Stimulated activated naive CD8-positive, alpha-beta T cell treated with anti-CD3 and anti-CD28 coated beads, Interleukin-15, Interleukin-2, amounts not matched to agents 100 ng/mL and 50 ng/mL, for 24 hours (primary cell): ENCODE data around the gene PLXNA1.

Experiments used
- H3K27ac Mint-ChIP-seq: one replicate; pipeline ENCODE4 v1.8.0; 2021; ENCODE audit warnings: mild to moderate bottlenecking, mixed read lengths
- H3K27me3 Mint-ChIP-seq: one replicate; pipeline ENCODE4 v1.8.0; 2021; ENCODE audit warnings: mixed read lengths
- H3K36me3 Mint-ChIP-seq: one replicate; pipeline ENCODE4 v1.8.0; 2021; ENCODE audit warnings: low read depth, mixed read lengths
- H3K4me1 Mint-ChIP-seq: one replicate; pipeline ENCODE4 v1.8.0; 2021; ENCODE audit warnings: low read depth, mixed read lengths
- H3K4me3 Mint-ChIP-seq: one replicate; pipeline ENCODE4 v1.8.0; 2021; ENCODE audit warnings: mild to moderate bottlenecking, mixed read lengths
- H3K9me3 Mint-ChIP-seq: one replicate; pipeline ENCODE4 v1.8.0; 2021; ENCODE audit warnings: mixed read lengths

Gene PLXNA1

DNA sequence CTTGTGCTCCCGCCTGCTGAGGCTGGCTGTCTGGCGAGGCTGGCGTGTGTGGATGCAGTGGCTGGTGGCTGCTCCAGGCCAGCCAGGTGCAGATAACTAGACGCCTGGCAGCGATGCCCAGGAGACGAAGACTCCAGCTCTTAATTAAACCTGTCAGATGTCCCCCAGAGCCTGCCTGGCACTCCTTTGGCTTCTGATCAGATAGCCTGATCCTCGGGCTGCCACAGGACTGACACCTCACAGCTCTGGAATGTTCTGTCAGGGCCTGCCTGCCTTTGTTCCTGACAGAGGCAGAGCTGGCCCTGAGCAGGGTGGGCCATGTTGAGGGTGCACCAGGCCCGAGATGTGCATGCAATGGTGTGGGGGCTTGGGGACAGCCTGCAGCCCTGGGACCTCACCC, 36.5 kb downstream of the PLXNA1 start:
- no peaks in the 10 kb centered on the region for H3K9me3 Mint-ChIP-seq
- H3K27me3 Mint-ChIP-seq: no peaks in the 10 kb centered on the region
- no peak overlapping the region for H3K4me3 Mint-ChIP-seq
- H3K36me3 Mint-ChIP-seq: peaks cover 9% of the 10 kb centered on the region
- H3K4me1 Mint-ChIP-seq: no peaks in the 10 kb centered on the region
- H3K27ac Mint-ChIP-seq: no peak overlapping the region

- no peaks in the 10 kb centered on the region for H3K27me3 Mint-ChIP-seq
- no peaks in the 10 kb centered on the region for H3K9me3 Mint-ChIP-seq
- no peak overlapping the region for H3K4me3 Mint-ChIP-seq
- no peaks in the 10 kb centered on the region for H3K4me1 Mint-ChIP-seq
- no peak overlapping the region for H3K27ac Mint-ChIP-seq
- peaks cover 9% of the 10 kb centered on the region for H3K36me3 Mint-ChIP-seq
These were observed 37.6 kb downstream of the PLXNA1 start for GRCh38 chr3:127020543-127020942.

DNA sequence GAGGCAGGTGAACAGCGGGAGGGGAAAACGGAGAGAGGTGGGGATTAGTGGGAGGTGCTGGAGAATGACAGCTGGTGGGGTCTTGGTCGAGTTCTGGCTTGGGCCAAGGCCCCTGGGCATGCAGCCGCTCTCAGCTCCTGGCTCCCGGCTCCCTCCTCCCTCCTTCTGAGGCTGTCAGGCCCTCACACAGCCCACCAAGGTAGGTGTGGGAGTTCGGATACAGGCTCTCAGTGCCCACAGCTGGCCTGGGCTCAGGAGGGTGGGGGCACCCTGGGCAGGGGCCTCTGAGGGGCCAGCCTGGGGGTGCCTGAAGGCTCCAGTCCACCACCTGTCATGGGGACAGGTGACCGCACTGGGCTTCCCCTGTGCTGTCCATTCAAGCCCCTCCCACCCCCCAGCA, 39.9 kb downstream of the PLXNA1 start:
- H3K4me1 Mint-ChIP-seq: no peaks in the 10 kb centered on the region
- no peak overlapping the region for H3K4me3 Mint-ChIP-seq
- H3K36me3 Mint-ChIP-seq: peaks cover 6% of the 10 kb centered on the region
- no peaks in the 10 kb centered on the region for H3K9me3 Mint-ChIP-seq
- no peak overlapping the region for H3K27ac Mint-ChIP-seq
- H3K27me3 Mint-ChIP-seq: no peaks in the 10 kb centered on the region

GRCh38 chr3:127025456-127025855, 42.5 kb downstream of the PLXNA1 start:
- H3K36me3 Mint-ChIP-seq: peaks cover 6% of the 10 kb centered on the region
- H3K9me3 Mint-ChIP-seq: no peaks in the 10 kb centered on the region
- H3K4me3 Mint-ChIP-seq: no peak overlapping the region
- no peak overlapping the region for H3K27ac Mint-ChIP-seq
- H3K4me1 Mint-ChIP-seq: no peaks in the 10 kb centered on the region
- H3K27me3 Mint-ChIP-seq: no peaks in the 10 kb centered on the region

DNA sequence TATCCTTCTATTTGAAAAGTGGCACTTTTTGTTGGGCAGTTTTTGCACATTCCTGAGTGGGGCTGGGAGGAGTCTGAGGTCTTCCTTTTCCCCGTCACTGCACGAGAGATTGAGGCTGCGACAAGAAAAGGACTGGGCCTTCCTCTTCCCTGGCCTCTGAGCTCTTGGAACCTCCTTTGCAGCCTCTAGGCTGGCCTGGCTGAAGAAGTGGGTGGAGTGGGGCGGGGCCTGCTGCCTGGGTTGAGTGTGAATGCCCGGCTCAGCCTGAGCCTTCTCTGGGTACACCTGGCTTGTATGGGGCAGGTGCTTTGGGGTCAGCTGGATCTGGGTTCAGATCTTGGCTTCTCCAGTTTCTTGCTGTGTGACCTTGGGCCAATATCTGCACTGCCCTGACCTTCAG, 43.1 kb downstream of the PLXNA1 start:
- Mint-ChIP-seq H3K27me3 (no peaks in the 10 kb centered on the region), H3K27ac (no peak overlapping the region), H3K4me1 (no peaks in the 10 kb centered on the region), H3K9me3 (no peaks in the 10 kb centered on the region), H3K4me3 (no peak overlapping the region), H3K36me3 (peaks cover 5% of the 10 kb centered on the region)

- H3K36me3 Mint-ChIP-seq: no peaks in the 10 kb centered on the region
- H3K27ac Mint-ChIP-seq: no peak overlapping the region
- H3K27me3 Mint-ChIP-seq: no peaks in the 10 kb centered on the region
- no peaks in the 10 kb centered on the region for H3K4me1 Mint-ChIP-seq
- H3K4me3 Mint-ChIP-seq: no peak overlapping the region
- no peaks in the 10 kb centered on the region for H3K9me3 Mint-ChIP-seq
These were observed 43.7 kb downstream of the PLXNA1 start for GRCh38 chr3:127026661-127027060.

- H3K4me1 Mint-ChIP-seq: no peaks in the 10 kb centered on the region
- H3K27ac Mint-ChIP-seq: no peak overlapping the region
- H3K36me3 Mint-ChIP-seq: no peaks in the 10 kb centered on the region
- H3K27me3 Mint-ChIP-seq: no peaks in the 10 kb centered on the region
- no peaks in the 10 kb centered on the region for H3K9me3 Mint-ChIP-seq
- no peak overlapping the region for H3K4me3 Mint-ChIP-seq
These were observed 44.3 kb downstream of the PLXNA1 start for GRCh38 chr3:127027061-127027735.

DNA sequence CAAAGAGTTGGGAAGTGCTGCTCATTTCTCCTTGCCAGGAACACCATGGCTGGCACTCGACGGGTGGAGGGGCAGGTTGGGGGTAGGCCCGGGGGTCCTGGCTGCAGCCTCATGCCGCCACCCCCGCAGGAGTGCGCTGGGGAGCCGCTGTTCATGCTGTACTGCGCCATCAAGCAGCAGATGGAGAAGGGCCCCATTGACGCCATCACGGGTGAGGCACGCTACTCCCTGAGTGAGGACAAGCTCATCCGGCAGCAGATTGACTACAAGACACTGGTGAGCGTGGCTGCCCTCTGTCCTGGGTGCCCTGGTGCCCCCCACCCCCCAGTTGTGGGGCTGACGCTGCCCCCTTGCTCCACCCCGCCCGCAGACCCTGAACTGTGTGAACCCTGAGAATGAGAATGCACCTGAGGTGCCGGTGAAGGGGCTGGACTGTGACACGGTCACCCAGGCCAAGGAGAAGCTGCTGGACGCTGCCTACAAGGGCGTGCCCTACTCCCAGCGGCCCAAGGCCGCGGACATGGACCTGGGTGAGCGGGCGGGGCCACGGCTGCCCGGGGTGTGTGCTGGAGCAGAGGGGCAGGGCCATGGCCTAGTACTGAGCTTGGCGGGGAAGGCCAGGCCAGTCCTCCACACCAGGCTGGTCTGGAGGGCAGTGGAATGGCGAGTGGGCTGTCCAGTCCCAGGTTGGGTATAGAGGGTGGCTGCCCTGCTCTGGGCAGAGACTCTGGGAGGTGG, 45.1 kb downstream of the PLXNA1 start:
- Mint-ChIP-seq H3K9me3 (no peaks in the 10 kb centered on the region), H3K27me3 (no peaks in the 10 kb centered on the region), H3K4me3 (no peak overlapping the region), H3K36me3 (no peaks in the 10 kb centered on the region), H3K27ac (no peak overlapping the region), H3K4me1 (no peaks in the 10 kb centered on the region)

DNA sequence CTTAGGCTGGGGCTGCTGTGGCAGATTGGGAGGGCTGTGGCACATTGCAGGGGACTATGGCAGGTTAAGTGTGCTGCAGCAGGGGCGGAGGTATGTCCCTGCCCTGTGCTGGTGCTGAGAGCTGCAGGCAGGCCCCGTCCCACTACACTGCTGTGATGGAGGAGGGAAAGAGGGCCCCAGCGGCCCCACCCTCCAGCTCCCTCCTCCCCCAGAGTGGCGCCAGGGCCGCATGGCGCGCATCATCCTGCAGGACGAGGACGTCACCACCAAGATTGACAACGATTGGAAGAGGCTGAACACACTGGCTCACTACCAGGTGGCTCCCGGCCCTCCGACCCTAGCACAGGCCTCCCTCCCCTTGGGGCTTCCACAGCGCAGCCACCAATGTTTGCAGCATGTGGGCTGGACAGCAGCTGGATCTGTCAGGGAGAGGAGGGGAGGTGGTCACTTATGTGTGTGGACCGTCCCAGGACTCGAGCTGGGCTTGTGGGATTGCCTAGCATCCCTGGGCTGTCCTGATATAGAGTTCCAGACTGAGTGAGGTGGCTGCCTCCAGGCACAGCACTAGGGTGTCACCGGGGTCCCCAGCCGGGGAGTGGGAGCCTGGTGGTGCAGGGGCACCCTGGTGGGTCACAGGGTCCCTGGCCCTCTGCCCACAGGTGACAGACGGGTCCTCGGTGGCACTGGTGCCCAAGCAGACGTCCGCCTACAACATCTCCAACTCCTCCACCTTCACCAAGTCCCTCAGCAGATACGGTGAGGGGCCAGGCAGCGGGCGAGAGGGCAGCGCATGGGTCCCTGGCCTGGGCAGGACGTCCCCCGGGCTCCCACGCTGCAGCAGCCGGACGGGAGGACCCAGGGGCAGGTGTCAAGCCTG, 46.1 kb downstream of the PLXNA1 start:
- H3K36me3 Mint-ChIP-seq: no peaks in the 10 kb centered on the region
- H3K27ac Mint-ChIP-seq: no peak overlapping the region
- no peaks in the 10 kb centered on the region for H3K27me3 Mint-ChIP-seq
- no peaks in the 10 kb centered on the region for H3K4me1 Mint-ChIP-seq
- H3K4me3 Mint-ChIP-seq: no peak overlapping the region
- no peaks in the 10 kb centered on the region for H3K9me3 Mint-ChIP-seq

DNA sequence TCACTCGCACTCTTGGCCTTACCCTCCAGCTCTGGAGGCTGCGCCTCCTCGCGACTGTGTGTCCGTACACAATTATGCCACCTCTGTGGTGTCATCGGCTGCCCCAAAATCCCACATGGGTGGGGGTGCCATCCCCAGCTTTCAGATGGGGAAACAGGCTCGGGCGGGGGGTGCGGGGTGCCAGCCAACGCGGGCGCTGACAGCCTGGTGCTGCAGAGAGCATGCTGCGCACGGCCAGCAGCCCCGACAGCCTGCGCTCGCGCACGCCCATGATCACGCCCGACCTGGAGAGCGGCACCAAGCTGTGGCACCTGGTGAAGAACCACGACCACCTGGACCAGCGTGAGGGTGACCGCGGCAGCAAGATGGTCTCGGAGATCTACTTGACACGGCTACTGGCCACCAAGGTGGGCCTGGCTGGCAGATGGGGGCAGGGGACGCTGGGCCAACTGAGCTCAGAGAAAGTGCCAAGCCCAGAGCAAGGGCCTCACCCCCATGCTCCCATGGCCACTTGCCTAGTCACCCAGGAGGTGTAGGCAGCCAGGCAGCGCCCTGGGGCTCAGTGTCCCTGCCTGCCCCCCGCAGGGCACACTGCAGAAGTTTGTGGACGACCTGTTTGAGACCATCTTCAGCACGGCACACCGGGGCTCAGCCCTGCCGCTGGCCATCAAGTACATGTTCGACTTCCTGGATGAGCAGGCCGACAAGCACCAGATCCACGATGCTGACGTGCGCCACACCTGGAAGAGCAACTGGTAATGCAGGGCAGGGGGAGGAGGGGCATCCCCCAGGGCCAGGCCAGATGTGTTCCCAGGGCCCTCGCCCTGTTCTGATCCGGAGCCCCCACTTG, 47.0 kb downstream of the PLXNA1 start:
- H3K9me3 Mint-ChIP-seq: no peaks in the 10 kb centered on the region
- H3K4me3 Mint-ChIP-seq: no peak overlapping the region
- H3K27me3 Mint-ChIP-seq: no peaks in the 10 kb centered on the region
- no peaks in the 10 kb centered on the region for H3K4me1 Mint-ChIP-seq
- H3K36me3 Mint-ChIP-seq: no peaks in the 10 kb centered on the region
- H3K27ac Mint-ChIP-seq: no peak overlapping the region

- H3K4me1 Mint-ChIP-seq: no peaks in the 10 kb centered on the region
- no peaks in the 10 kb centered on the region for H3K36me3 Mint-ChIP-seq
- H3K27me3 Mint-ChIP-seq: no peaks in the 10 kb centered on the region
- no peak overlapping the region for H3K27ac Mint-ChIP-seq
- H3K9me3 Mint-ChIP-seq: no peaks in the 10 kb centered on the region
- no peak overlapping the region for H3K4me3 Mint-ChIP-seq
These were observed 47.8 kb downstream of the PLXNA1 start for GRCh38 chr3:127030508-127031412.

DNA sequence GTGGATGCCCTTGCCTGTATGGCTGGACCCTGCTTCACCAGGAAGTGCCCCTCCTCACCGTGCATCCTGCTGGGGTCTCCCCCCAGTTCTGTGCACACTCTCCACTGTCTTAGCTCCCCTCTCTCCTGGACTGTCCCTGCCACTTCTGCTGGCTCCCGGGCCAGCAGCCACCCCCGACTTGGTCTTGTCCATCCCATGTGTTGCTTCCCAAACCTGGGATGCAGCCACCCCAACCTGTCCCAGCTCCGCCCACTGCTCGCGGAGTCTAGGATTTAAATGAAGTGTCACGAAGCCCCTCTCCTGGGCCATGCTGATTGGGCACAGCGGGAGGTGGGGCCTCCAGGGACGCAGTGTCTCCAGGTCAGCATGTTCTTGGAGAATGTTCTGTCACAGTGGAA, 48.5 kb downstream of the PLXNA1 start:
- Mint-ChIP-seq H3K27me3 (no peaks in the 10 kb centered on the region), H3K4me3 (no peak overlapping the region), H3K36me3 (no peaks in the 10 kb centered on the region), H3K4me1 (no peaks in the 10 kb centered on the region), H3K27ac (no peak overlapping the region), H3K9me3 (no peaks in the 10 kb centered on the region)

GRCh38 chr3:127031845-127032244, 48.9 kb downstream of the PLXNA1 start:
- no peaks in the 10 kb centered on the region for H3K36me3 Mint-ChIP-seq
- no peak overlapping the region for H3K4me3 Mint-ChIP-seq
- no peak overlapping the region for H3K27ac Mint-ChIP-seq
- H3K27me3 Mint-ChIP-seq: no peaks in the 10 kb centered on the region
- no peaks in the 10 kb centered on the region for H3K9me3 Mint-ChIP-seq
- H3K4me1 Mint-ChIP-seq: no peaks in the 10 kb centered on the region
